Measurements from ENCODE around the gene PDZD7.
A peak's percentile ranks its signal among the peaks of the same experiment; 100 is the strongest.

The PDZD7 gene

GRCh38 chr10:100987685-100988049 lies 43.3 kb downstream of the PDZD7 start:
- no peak for TF ChIP-seq POLR2A (IDR thresholded peaks at IDR 0.05; ENCODE audit: low read depth, low read length)
- FAIRE-seq (no peak), DNase-seq (ENCODE audit: insufficient read length, low spot score) (no peak)

- TF ChIP-seq POLR2A (IDR thresholded peaks at IDR 0.05; ENCODE audit: low read depth, low read length) = peak; percentile 57
- DNase-seq (ENCODE audit: insufficient read length, low spot score) (peak; percentile 81), FAIRE-seq (no peak)
Observed at GRCh38 chr10:100986952-100987684, 43.8 kb downstream of the PDZD7 start, which contains the start of the genes MRPL43 and TWNK. Gene MRPL43 (minus strand): TSS chr10:100987497. CDS start chr10:100987443, 54 bp downstream. Gene TWNK (plus strand): TSS chr10:100987543. CDS start chr10:100988211, 668 bp downstream.

GRCh38 chr10:100986623-100986951 lies 44.3 kb downstream of the PDZD7 start:
- no peak for FAIRE-seq
- no peak for DNase-seq (ENCODE audit: insufficient read length, low spot score)
- TF ChIP-seq POLR2A (IDR thresholded peaks at IDR 0.05; ENCODE audit: low read depth, low read length) = no peak

GRCh38 chr10:100985336-100985735 lies 45.6 kb downstream of the PDZD7 start:
- no peak for FAIRE-seq
- no peak for DNase-seq (ENCODE audit: insufficient read length, low spot score)
- TF ChIP-seq POLR2A (IDR thresholded peaks at IDR 0.05; ENCODE audit: low read depth, low read length) = no peak

- FAIRE-seq (no peak), DNase-seq (ENCODE audit: insufficient read length, low spot score) (no peak)
- TF ChIP-seq POLR2A (IDR thresholded peaks at IDR 0.05; ENCODE audit: low read depth, low read length) = no peak
Observed at GRCh38 chr10:100984672-100985177, 46.2 kb downstream of the PDZD7 start.

- FAIRE-seq (no peak), DNase-seq (ENCODE audit: insufficient read length, low spot score) (no peak)
- no peak for TF ChIP-seq POLR2A (IDR thresholded peaks at IDR 0.05; ENCODE audit: low read depth, low read length)
Observed at GRCh38 chr10:100983868-100984671, 46.9 kb downstream of the PDZD7 start.

- FAIRE-seq = no peak
Observed at GRCh38 chr10:100982916-100983830, 47.8 kb downstream of the PDZD7 start.

GRCh38 chr10:100981178-100981772 lies 49.7 kb downstream of the PDZD7 start:
- FAIRE-seq = no peak

More at GRCh38 chr10:100982916-100983830, 47.8 kb downstream of the PDZD7 start:
- no peak for DNase-seq (ENCODE audit: insufficient read length, low spot score)
- no peak for TF ChIP-seq POLR2A (IDR thresholded peaks at IDR 0.05; ENCODE audit: low read depth, low read length)

GRCh38 chr10:100980711-100981110 lies 50.2 kb downstream of the PDZD7 start:
- TF ChIP-seq POLR2A (IDR thresholded peaks at IDR 0.05; ENCODE audit: low read depth, low read length) = no peak
- no peak for DNase-seq (ENCODE audit: insufficient read length, low spot score)
- FAIRE-seq = no peak

More at GRCh38 chr10:100981178-100981772, 49.7 kb downstream of the PDZD7 start:
- TF ChIP-seq POLR2A (IDR thresholded peaks at IDR 0.05; ENCODE audit: low read depth, low read length) = no peak
- no peak for DNase-seq (ENCODE audit: insufficient read length, low spot score)

GRCh38 chr10:100980311-100980710 lies 50.6 kb downstream of the PDZD7 start:
- DNase-seq (ENCODE audit: insufficient read length, low spot score) = no peak
- no peak for TF ChIP-seq POLR2A (IDR thresholded peaks at IDR 0.05; ENCODE audit: low read depth, low read length)
- no peak for FAIRE-seq

- FAIRE-seq = no peak
- DNase-seq (ENCODE audit: insufficient read length, low spot score) = no peak
- TF ChIP-seq POLR2A (IDR thresholded peaks at IDR 0.05; ENCODE audit: low read depth, low read length) = no peak
Observed at GRCh38 chr10:100979791-100980272, 51.1 kb downstream of the PDZD7 start.

GRCh38 chr10:100978901-100979195 lies 52.1 kb downstream of the PDZD7 start:
- TF ChIP-seq POLR2A (IDR thresholded peaks at IDR 0.05; ENCODE audit: low read depth, low read length) = no peak
- FAIRE-seq (no peak), DNase-seq (ENCODE audit: insufficient read length, low spot score) (no peak)
